ENCODE data around the gene FTMT.
"Not testable (repeated sequence)": the region's sequence is repeated elsewhere in the genome, so short reads cannot be mapped to it uniquely, and the experiment has no call there.

The FTMT gene

DNA sequence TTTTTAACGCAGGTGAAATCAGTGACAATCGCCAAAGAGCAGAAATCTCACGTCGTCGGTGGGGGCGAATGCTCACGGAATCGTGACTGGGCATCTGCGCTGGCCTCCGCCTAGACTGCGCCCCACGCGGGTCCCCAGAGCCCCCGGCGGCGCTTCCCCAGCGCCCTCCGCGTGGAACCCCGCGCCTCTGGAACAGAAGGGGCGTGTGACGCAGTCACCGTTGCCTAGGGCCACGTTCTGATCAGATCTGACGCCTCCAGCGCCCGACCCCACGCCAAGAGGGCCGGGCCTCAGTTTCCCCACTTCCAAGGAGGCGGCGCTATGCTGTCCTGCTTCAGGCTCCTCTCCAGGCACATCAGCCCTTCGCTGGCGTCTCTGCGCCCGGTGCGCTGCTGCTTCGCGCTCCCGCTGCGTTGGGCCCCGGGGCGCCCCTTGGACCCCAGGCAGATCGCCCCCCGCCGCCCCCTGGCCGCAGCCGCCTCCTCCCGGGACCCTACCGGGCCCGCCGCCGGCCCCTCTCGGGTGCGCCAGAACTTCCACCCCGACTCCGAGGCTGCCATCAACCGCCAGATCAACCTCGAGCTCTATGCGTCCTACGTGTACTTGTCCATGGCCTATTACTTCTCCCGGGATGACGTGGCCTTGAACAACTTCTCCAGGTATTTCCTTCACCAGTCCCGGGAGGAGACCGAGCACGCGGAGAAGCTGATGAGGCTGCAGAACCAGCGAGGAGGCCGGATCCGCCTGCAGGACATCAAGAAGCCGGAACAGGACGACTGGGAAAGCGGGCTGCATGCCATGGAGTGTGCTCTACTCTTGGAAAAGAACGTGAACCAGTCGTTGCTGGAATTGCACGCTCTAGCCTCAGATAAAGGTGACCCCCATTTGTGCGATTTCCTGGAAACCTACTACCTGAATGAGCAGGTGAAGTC is at the start of gene FTMT:
Gene FTMT (plus strand): TSS at position 240 of the 932 bp plus-strand sequence. CDS start 82 bp downstream, at position 322.
- Mint-ChIP-seq H3K27ac (no peak within 1 kb of the TSS), H3K4me3 (no peak within 1 kb of the TSS), H3K36me3 (ENCODE audit: low read depth) (no peaks in the 10 kb centered on the region), H3K27me3 (ENCODE audit: low read depth) (no peaks in the 10 kb centered on the region), H3K9me3 (no peaks in the 10 kb centered on the region), H3K4me1 (ENCODE audit: low read depth) (no peaks in the 10 kb centered on the region)
- DNase-seq (ENCODE audit: low spot score): no peak

DNA sequence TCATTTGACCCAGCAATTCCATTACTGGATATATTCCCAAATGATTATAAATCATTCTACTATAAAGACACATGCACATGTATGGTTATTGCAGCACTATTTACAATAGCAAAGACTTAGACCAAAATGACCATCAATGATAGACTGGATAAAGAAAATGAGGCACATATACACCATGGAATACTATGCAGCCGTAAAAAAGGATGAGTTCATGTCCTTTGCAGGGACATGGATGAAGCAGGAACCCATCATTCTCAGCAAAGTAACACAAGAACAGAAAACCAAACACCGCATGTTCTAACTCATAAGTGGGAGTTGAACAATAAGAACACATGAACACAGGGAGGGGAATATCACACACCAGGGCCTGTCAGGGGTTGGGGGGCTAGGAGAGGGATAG is 46.4 kb upstream of the FTMT start:
- H3K4me3 Mint-ChIP-seq; DNase-seq (ENCODE audit: low spot score); H3K4me1 Mint-ChIP-seq (ENCODE audit: low read depth); H3K36me3 Mint-ChIP-seq (ENCODE audit: low read depth); H3K27me3 Mint-ChIP-seq (ENCODE audit: low read depth); H3K27ac Mint-ChIP-seq: not testable (repeated sequence)
- H3K9me3 Mint-ChIP-seq: peaks cover 11% of the 10 kb centered on the region

DNA sequence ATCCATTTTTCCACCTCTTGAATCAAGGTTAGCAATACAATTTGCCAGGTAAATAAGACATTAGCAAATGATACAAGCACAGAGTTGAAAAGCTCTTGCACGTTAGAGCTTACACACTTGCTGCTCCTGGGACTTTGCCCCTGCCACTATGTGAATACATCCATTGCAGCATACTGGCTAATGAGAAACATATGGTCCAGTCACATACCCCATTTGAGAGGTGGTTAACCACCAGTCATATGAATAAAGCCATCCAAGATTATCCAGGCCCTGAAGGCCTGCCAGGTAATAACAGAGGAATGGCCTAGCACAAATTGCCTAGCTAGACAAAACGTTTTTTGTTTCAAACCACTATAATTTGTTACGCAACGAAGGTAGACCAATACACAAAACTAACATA is 45.8 kb upstream of the FTMT start:
- Mint-ChIP-seq H3K9me3 (peaks cover 13% of the 10 kb centered on the region), H3K36me3 (ENCODE audit: low read depth) (no peaks in the 10 kb centered on the region), H3K27ac (no peak overlapping the region), H3K27me3 (ENCODE audit: low read depth) (no peaks in the 10 kb centered on the region), H3K4me3 (no peak overlapping the region), H3K4me1 (ENCODE audit: low read depth) (no peaks in the 10 kb centered on the region)
- no peak for DNase-seq (ENCODE audit: low spot score)

- no peak overlapping the region for H3K4me3 Mint-ChIP-seq
These were observed 35.5 kb upstream of the FTMT start for GRCh38 chr5:121816164-121816563.

GRCh38 chr5:121819682-121820261 is 31.9 kb upstream of the FTMT start:
- Mint-ChIP-seq H3K36me3 (ENCODE audit: low read depth) (no peaks in the 10 kb centered on the region), H3K4me3 (no peak overlapping the region), H3K27me3 (ENCODE audit: low read depth) (no peaks in the 10 kb centered on the region), H3K27ac (no peak overlapping the region), H3K4me1 (ENCODE audit: low read depth) (no peaks in the 10 kb centered on the region), H3K9me3 (no peaks in the 10 kb centered on the region)
- DNase-seq (ENCODE audit: low spot score): no peak

More at GRCh38 chr5:121816164-121816563, 35.5 kb upstream of the FTMT start:
- no peak overlapping the region for H3K27ac Mint-ChIP-seq
- H3K27me3 Mint-ChIP-seq (ENCODE audit: low read depth): no peaks in the 10 kb centered on the region
- no peaks in the 10 kb centered on the region for H3K36me3 Mint-ChIP-seq (ENCODE audit: low read depth)
- no peaks in the 10 kb centered on the region for H3K4me1 Mint-ChIP-seq (ENCODE audit: low read depth)
- DNase-seq (ENCODE audit: low spot score): no peak
- H3K9me3 Mint-ChIP-seq: peaks cover under 1% of the 10 kb centered on the region

DNA sequence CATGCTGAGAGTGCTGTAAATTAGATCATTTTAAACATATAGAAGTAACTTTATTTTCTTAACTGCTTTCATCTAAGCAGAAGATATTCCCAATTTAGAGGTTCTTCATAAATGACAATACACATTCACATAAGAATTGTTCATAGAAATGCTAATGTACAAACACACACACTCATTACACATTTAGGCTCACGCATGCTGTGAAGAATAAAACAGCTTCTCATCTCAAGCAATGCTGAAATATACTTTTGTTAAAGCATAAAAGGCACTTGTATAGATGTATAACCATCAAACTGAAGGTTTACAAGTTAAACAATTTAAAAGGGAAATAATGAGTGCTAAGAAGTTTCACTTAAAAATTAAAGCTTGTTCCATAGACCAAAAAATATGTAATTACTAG is 18.1 kb upstream of the FTMT start:
- Mint-ChIP-seq H3K9me3 (no peaks in the 10 kb centered on the region), H3K4me1 (ENCODE audit: low read depth) (no peaks in the 10 kb centered on the region), H3K36me3 (ENCODE audit: low read depth) (no peaks in the 10 kb centered on the region), H3K27me3 (ENCODE audit: low read depth) (no peaks in the 10 kb centered on the region), H3K27ac (no peak overlapping the region), H3K4me3 (no peak overlapping the region)
- no peak for DNase-seq (ENCODE audit: low spot score)

GRCh38 chr5:121834021-121834420 is 17.7 kb upstream of the FTMT start:
- DNase-seq (ENCODE audit: low spot score): no peak
- H3K36me3 Mint-ChIP-seq (ENCODE audit: low read depth): no peaks in the 10 kb centered on the region
- H3K27ac Mint-ChIP-seq: no peak overlapping the region
- no peaks in the 10 kb centered on the region for H3K4me1 Mint-ChIP-seq (ENCODE audit: low read depth)
- H3K9me3 Mint-ChIP-seq: no peaks in the 10 kb centered on the region
- H3K4me3 Mint-ChIP-seq: no peak overlapping the region
- no peaks in the 10 kb centered on the region for H3K27me3 Mint-ChIP-seq (ENCODE audit: low read depth)

DNA sequence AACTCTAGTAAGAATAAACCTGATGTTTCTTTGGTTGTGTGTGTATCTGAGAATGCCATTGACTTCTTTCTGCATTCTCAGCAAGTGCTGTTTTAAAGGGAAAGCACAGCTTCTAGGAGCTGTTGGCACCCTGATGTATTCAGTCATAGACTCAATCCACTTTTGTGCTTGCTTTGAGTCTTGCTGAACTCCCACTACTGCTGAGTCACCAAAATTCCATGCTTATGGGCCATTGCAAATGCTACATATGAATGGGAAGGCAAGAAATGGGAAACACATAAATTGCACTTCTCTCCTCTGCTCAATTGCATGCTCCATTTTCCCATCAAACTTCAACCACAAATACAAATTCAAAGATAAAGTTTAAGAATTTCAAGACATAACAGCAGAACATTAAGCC is 9.8 kb upstream of the FTMT start:
- Mint-ChIP-seq H3K27me3 (ENCODE audit: low read depth) (no peaks in the 10 kb centered on the region), H3K27ac (no peak overlapping the region), H3K4me3 (no peak overlapping the region), H3K9me3 (no peaks in the 10 kb centered on the region), H3K4me1 (ENCODE audit: low read depth) (no peaks in the 10 kb centered on the region), H3K36me3 (ENCODE audit: low read depth) (no peaks in the 10 kb centered on the region)
- no peak for DNase-seq (ENCODE audit: low spot score)

DNA sequence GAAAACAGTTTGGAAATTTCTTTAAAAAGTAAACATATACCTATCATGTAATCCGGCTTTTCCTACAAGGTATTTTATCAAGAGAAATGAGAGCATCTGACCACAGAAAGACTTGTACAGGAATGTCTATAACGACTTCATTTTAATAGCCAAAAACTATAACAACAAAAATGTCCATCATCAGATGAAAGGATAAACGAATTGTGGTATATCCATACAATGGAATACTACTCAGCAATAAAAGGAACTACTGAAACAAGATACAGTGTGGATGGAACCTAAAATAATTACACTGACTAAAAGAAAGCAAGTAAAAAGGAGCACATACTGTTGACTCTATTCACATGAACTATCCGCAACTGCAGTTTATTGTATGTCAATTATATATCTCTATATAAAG is 1.4 kb upstream of the FTMT start:
- DNase-seq (ENCODE audit: low spot score): no peak
- H3K9me3 Mint-ChIP-seq: no peaks in the 10 kb centered on the region
- H3K4me1 Mint-ChIP-seq (ENCODE audit: low read depth): no peaks in the 10 kb centered on the region
- no peaks in the 10 kb centered on the region for H3K36me3 Mint-ChIP-seq (ENCODE audit: low read depth)
- no peaks in the 10 kb centered on the region for H3K27me3 Mint-ChIP-seq (ENCODE audit: low read depth)
- H3K4me3 Mint-ChIP-seq: no peak overlapping the region
- H3K27ac Mint-ChIP-seq: no peak overlapping the region

DNA sequence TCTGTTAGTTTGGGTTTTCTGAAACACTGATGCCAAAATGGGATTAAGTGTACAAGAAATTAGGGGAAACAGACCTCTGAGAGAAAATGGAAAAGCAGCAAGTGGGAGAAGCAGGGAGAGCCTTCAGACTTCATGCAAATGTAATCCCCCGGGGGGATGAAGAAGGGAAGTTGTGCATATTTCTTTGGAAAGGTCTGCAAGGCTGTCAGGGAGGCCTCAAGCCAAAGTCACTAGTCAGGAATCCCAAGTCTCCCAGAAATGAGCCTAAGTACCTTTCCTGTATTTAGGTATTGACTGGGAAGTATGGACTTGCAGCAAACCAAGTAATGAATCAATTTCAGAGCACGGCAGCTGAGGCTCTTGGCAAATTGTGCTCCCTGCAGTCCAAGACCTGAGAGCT is 2.2 kb downstream of the FTMT start:
- no peak overlapping the region for H3K27ac Mint-ChIP-seq
- H3K4me3 Mint-ChIP-seq: no peak overlapping the region
- no peaks in the 10 kb centered on the region for H3K9me3 Mint-ChIP-seq
- H3K4me1 Mint-ChIP-seq (ENCODE audit: low read depth): no peaks in the 10 kb centered on the region
- H3K36me3 Mint-ChIP-seq (ENCODE audit: low read depth): no peaks in the 10 kb centered on the region
- no peak for DNase-seq (ENCODE audit: low spot score)
- no peaks in the 10 kb centered on the region for H3K27me3 Mint-ChIP-seq (ENCODE audit: low read depth)

DNA sequence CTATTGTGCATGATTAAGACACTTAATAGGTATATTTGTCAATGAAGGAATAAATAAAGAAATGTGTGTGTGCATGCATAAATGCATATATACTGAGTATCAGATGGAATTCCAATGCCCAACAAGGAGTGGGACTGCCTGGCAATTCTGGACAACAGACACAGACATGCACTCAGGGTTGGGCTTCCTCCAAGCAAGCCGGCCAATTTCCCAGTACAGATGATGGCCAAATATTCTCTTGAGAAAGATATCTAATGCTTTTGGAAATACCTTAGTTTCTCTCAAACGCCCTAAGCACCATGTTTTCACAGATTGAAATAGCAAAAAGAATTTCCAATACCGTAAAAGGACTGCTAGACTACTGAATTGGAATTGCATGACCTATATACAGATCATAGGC is 11.1 kb downstream of the FTMT start:
- Mint-ChIP-seq H3K9me3 (no peaks in the 10 kb centered on the region), H3K27ac (no peak overlapping the region)

DNA sequence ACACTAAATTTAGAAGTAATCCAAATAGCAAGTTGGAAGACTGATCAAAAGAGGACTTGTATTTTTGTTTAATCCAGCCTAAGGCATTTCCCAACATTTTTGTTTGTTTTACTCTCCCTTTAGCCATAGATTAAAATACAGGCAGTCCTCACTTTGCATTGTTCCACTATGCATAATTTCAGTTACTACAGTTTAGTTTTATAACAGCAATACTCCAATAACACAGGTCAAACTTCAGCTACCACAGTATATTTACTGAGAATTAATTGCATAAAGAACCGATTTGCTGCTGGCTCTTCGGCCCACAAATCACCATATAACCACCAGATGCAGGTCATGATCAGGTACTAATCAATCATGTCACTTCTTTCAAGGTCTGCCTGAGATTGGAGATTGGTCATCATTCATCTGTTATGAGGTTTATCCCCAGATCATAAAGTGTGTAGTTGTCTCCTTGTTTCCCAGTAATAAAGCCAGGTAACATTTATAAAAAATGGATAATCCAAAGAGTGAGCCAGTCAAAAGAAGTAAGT is 12.1 kb downstream of the FTMT start:
- H3K4me1 Mint-ChIP-seq (ENCODE audit: low read depth): no peaks in the 10 kb centered on the region
- no peaks in the 10 kb centered on the region for H3K36me3 Mint-ChIP-seq (ENCODE audit: low read depth)
- no peaks in the 10 kb centered on the region for H3K27me3 Mint-ChIP-seq (ENCODE audit: low read depth)
- no peak overlapping the region for H3K4me3 Mint-ChIP-seq
- no peaks in the 10 kb centered on the region for H3K9me3 Mint-ChIP-seq
- H3K27ac Mint-ChIP-seq: no peak overlapping the region
- DNase-seq (ENCODE audit: low spot score): no peak

More for the DNA sequence above, 11.1 kb downstream of the FTMT start:
- Mint-ChIP-seq H3K4me3 (no peak overlapping the region), H3K4me1 (ENCODE audit: low read depth) (no peaks in the 10 kb centered on the region), H3K27me3 (ENCODE audit: low read depth) (no peaks in the 10 kb centered on the region), H3K36me3 (ENCODE audit: low read depth) (no peaks in the 10 kb centered on the region)
- no peak for DNase-seq (ENCODE audit: low spot score)

GRCh38 chr5:121867403-121867802 is 15.7 kb downstream of the FTMT start:
- H3K36me3 Mint-ChIP-seq (ENCODE audit: low read depth): no peaks in the 10 kb centered on the region
- H3K9me3 Mint-ChIP-seq: no peaks in the 10 kb centered on the region
- H3K4me3 Mint-ChIP-seq: no peak overlapping the region
- no peak for DNase-seq (ENCODE audit: low spot score)
- H3K27me3 Mint-ChIP-seq (ENCODE audit: low read depth): no peaks in the 10 kb centered on the region
- H3K27ac Mint-ChIP-seq: no peak overlapping the region
- no peaks in the 10 kb centered on the region for H3K4me1 Mint-ChIP-seq (ENCODE audit: low read depth)

DNA sequence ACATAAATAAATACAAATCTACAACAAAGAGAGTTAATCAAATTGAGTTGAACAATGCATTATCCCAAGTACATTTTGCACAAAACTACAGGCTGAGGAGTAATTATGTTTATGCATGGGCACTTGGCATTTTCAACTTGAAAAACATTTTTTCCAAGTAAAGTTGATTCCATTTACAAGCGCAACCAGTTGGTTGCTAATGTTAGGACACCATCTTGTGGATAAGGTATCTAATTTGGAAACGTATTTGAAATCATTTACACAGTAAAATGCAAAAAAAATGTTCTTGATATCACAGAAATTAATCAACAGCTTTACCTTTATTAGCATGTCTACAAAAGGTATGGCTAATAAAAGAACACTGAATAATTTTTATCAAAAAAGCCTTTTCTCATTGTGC is 18.8 kb downstream of the FTMT start:
- Mint-ChIP-seq H3K4me3 (no peak overlapping the region), H3K27ac (no peak overlapping the region), H3K27me3 (ENCODE audit: low read depth) (no peaks in the 10 kb centered on the region), H3K9me3 (no peaks in the 10 kb centered on the region), H3K4me1 (ENCODE audit: low read depth) (no peaks in the 10 kb centered on the region), H3K36me3 (ENCODE audit: low read depth) (no peaks in the 10 kb centered on the region)
- DNase-seq (ENCODE audit: low spot score): no peak
